Hepatic stellate cell (primary cell): ENCODE measurements around the gene RDH12.

Experiments
- DNase-seq: peaks from one replicate; pipeline ENCODE4 v3.0.0; 2011; ENCODE audit warnings: low spot score

Gene RDH12

DNA sequence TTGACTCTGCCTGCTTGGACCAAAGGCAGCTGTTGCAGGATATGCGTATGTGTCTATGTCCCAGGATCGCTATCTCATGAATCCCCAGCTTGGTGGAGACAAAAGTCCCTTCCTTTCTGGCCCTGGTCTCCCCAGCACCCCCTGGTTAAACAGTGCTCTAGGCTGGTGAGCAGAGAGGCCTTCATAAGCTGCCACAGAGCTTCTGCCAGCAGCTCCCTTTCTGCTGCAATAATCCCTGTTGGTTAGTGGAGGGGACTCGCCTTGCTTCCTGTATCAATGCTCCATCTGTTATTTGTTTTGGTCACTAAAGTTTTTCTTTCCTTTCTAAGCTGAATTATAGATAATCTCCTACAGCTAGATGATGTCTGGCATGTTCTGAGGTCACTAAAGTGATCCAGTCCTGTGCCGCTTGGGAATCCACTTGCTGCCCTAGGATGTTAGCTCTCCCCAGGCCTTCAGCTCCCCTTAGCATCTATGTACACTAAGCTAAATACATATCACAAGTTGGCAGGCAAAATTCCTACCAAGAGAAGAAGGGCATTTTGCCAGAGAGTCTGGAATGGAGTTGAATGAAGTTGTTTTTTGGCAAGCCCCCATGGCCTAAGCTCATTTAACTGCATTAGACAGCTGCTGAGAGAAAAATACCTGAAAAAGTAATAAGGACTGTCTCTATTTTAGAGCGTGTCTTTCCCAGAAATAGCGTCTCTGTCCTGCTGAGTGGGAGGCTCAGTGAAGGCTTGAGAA, 47.8 kb downstream of the RDH12 start:
- DNase-seq: no peak

DNA sequence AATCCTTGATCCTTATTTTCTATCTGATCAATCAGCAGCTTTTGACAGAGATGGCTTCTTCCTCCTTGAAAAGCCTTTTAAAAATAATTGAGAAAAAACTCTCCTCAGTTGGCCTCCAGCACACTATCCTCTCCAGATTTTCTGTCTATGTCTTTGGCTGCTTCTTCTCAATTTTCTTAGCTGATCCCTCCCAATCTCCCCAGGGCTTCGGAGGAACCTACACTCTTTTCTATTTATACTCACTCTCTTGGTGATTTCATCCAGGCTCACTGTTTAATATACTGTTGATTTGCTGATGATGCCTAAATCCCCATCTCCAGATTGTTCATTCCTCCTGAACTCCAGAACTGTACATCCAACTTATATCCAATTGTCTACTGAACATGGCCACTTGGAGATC, 54.8 kb downstream of the RDH12 start:
- DNase-seq: no peak

DNA sequence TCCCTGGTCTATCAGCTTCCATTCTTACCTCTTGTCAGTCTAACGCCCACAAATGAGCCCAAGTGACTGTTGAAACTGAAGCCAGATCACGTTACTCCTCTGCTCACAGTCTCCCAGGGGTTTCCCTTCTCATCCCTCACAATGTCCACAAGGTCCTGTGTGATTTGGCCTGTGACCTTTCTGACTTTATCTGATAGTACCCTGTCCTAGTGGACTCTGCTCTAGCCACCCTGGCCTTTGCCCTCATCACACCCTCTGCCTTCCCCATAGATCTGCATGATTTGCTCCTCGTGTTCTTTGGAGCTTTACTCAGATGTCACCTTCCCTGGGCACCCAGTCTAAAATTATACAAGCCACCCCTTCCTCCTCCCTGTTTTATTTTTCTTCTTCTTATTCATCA, 55.5 kb downstream of the RDH12 start:
- DNase-seq: no peak

DNA sequence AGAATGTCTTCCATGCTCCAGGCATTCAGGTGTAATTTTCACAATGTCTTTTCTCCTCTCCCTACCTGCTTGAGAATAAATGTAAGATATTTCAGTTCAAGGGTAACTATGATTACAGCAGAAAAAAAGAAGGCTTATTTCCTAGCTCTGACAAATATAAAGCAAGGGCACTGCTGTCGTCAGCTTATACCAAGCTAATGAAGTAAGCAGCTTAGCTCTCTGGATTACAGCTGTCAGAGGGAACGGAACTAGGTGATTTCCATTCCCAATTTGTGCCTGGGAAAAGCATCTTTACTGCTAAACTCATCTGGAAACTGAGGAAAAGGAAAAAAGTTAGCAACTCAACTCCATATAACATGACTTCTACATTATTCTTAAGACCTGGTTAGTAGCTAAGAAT, 58.2 kb downstream of the RDH12 start:
- no peak for DNase-seq

GRCh38 chr14:67762051-67762450, 60.4 kb downstream of the RDH12 start:
- no peak for DNase-seq

GRCh38 chr14:67763158-67763822, 61.6 kb downstream of the RDH12 start:
- no peak for DNase-seq

GRCh38 chr14:67764496-67764895, 62.8 kb downstream of the RDH12 start:
- DNase-seq: no peak

- no peak for DNase-seq
These were observed 63.6 kb downstream of the RDH12 start for GRCh38 chr14:67765192-67765834.

DNA sequence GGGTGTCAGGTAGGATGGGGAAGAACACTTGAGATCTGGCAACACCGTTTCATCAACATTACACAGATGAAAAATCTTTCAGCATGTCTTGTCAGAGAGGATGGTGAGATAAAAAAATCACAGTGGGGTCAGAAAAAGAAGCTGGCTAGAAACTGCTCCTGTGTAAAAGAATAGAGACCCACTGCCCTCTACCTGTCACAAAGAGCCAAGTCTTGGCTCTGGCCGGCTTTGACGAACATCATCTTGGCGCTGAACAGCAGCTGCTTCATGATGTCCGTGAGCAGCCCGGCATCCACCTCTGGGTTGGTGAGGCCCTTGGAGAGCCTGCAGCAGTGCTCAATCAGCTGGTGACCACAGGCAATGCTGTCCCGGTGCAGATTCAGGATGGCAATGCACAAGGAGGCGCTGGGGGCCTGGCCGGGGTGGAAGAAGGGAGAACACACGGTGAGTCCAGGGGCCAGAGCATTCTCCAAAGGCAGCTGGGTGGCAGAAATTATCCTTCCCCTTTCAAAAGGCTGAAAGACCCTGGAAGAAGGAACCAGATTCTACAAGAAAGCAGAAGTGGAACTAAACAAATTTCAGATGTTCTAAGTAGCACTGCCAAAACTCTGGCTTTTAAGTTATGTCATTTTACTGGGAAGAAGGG, 64.5 kb downstream of the RDH12 start:
- no peak for DNase-seq

- no peak for DNase-seq
These were observed 66.5 kb downstream of the RDH12 start for GRCh38 chr14:67768219-67768618.

DNA sequence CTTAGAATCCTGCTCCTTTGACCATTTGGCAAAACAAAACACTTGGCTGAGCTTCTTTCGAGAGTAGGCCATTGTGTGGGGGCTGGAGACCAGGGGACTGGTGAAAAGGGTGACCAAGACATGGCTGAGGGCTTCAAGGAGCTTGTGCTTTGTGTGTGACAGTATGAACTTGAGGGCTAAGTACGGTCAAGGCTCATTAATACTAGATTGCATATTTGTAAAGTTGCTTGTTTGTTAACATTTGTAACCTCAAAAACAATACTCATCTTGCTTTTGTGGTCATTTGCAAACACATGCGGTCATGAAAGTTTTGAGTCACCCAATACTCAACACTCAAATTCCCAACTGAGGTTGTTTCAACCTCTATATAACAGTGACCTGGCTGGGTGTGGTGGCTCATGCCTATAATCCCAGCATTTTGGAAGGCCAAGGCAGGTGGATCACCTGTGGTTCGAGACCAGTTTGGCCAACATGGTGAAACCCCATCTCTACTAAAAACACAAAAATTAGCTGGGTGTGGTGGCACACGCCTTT, 72.2 kb downstream of the RDH12 start:
- no peak for DNase-seq

- no peak for DNase-seq
These were observed 75.1 kb downstream of the RDH12 start for GRCh38 chr14:67776653-67777322.

DNA sequence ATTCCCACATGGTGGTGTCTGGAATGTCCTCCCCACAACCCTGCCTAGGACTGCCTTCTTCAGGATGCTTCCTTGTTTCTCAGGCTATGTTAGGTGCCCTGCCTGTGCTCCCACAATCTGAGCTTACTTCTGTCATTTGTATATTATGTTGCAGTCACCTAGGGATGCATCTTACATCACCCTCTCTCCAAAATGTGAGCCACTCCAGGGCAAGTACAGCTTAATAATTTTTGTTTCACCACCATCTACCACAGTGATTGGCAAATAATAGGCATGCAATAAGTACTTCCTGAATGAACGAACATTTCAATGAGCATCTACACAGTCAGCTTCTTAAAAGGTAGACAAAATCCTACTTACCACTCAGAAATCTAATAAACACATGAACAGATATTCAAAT, 77.1 kb downstream of the RDH12 start:
- DNase-seq: no peak

DNA sequence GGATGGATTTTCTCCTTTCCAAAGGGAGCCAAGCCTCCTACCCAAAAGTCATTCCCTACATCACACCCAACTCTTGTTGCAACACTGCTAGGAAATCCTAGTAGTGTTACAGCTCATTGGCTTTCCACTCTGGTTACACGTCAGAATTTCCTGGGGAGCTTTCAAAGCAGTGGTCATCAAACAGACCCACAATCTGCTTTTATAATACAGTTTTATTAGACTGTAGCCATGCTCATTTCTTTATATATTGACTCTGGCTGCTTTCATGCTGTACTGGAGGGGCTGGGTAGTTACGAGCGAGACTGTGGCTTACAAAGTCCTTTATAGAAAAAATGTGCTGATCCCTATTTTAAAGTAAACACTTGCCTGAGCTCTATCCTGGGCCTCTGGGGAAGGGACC, 80.4 kb downstream of the RDH12 start:
- no peak for DNase-seq
